ENCODE measurements around the gene CHRNB2.
A peak's percentile ranks its signal among the peaks of the same experiment; 100 is the strongest.

Gene CHRNB2

GRCh38 chr1:154581766-154582165 lies 14.2 kb downstream of the CHRNB2 start:
- no peak for DNase-seq

- DNase-seq, result no peak
Measured at GRCh38 chr1:154582885-154583284, 15.3 kb downstream of the CHRNB2 start.

- DNase-seq, result no peak
Measured at GRCh38 chr1:154583773-154584172, 16.2 kb downstream of the CHRNB2 start.

- DNase-seq, result no peak
Measured at GRCh38 chr1:154584267-154584994, 16.9 kb downstream of the CHRNB2 start.

GRCh38 chr1:154586231-154586630 lies 18.7 kb downstream of the CHRNB2 start:
- DNase-seq, result no peak

GRCh38 chr1:154586641-154587040 lies 19.1 kb downstream of the CHRNB2 start:
- no peak for DNase-seq

- DNase-seq, result no peak
Measured at GRCh38 chr1:154589780-154590179, 22.2 kb downstream of the CHRNB2 start.

- no peak for DNase-seq
Measured at GRCh38 chr1:154590756-154591155, 23.2 kb downstream of the CHRNB2 start.

- DNase-seq, result no peak
Measured at GRCh38 chr1:154591206-154591605, 23.6 kb downstream of the CHRNB2 start.

- DNase-seq, result no peak
Measured at GRCh38 chr1:154593390-154593789, 25.8 kb downstream of the CHRNB2 start.

GRCh38 chr1:154594811-154595210 lies 27.2 kb downstream of the CHRNB2 start:
- DNase-seq, result no peak

- DNase-seq, result no peak
Measured at GRCh38 chr1:154595621-154596020, 28.0 kb downstream of the CHRNB2 start.

GRCh38 chr1:154598871-154599635 lies 31.5 kb downstream of the CHRNB2 start:
- no peak for DNase-seq

GRCh38 chr1:154599658-154600057 lies 32.1 kb downstream of the CHRNB2 start:
- DNase-seq, result no peak

- no peak for DNase-seq
Measured at GRCh38 chr1:154603317-154603716, 35.7 kb downstream of the CHRNB2 start.

GRCh38 chr1:154605534-154605933 lies 38.0 kb downstream of the CHRNB2 start:
- no peak for DNase-seq

- no peak for DNase-seq
Measured at GRCh38 chr1:154607106-154607608, 39.6 kb downstream of the CHRNB2 start.

- peak; percentile 90 for DNase-seq
Measured at GRCh38 chr1:154607609-154608396, 40.2 kb downstream of the CHRNB2 start, which contains the start of gene ADAR. TSS of gene ADAR (minus strand) at chr1:154608186. CDS start at chr1:154608006, 180 bp downstream.

- peak; percentile 77 for DNase-seq
Measured at GRCh38 chr1:154608397-154609270, 41.1 kb downstream of the CHRNB2 start.

GRCh38 chr1:154609398-154610380 lies 42.1 kb downstream of the CHRNB2 start:
- DNase-seq, result peak; percentile 94
